A673 (cell line): ENCODE measurements around the gene UGT1A1. TPM values are rescaled to one million over a fixed set of nuclear protein-coding genes. Genes with fewer than 3 reads are reported as not detected.

Experiments used
- BruUV-seq: library from RNA; stranded (reverse); fragments of 400-500 nt; replicated peaks from 2 replicates; lab custom pipeline; 2021; lab: Mats Ljungman, UMichigan
- CTCF ChIA-PET: fragments of 300-600 bp; sonication (Branson Sonifier 250); formaldehyde crosslinking; loops from one replicate; lab custom pipeline; 2022; ENCODE audit warnings: antibody characterized with exemption; lab: Charles Lee
- POLR2A ChIA-PET: fragments of 300-600 bp; sonication (Branson Sonifier 250); formaldehyde crosslinking; loops from one replicate; lab custom pipeline; 2022; ENCODE audit warnings: antibody characterized with exemption; ENCODE audit not compliant: low non-redundant PET; lab: Charles Lee
- DNase-seq: peaks from one replicate; pipeline ENCODE4 v3.0.0-alpha.2; 2015; ENCODE audit warnings: low spot score
- H3K27ac ChIP-seq: fragments of 200-600 bp; sonication (generic); 2 replicates; pipeline ENCODE4 v1.5.1; 2016; ENCODE audit warnings: mixed run types, low read depth, mild to moderate bottlenecking, mixed read lengths, antibody characterized with exemption, low read length; ENCODE audit not compliant: poor library complexity, severe bottlenecking
- H3K27me3 ChIP-seq: fragments of 200-600 bp; sonication (generic); replicated peaks from 2 replicates; pipeline ENCODE4 v1.6.1; 2017; ENCODE audit warnings: mixed run types, low read depth, mild to moderate bottlenecking, mixed read lengths, antibody characterized with exemption, low read length; ENCODE audit not compliant: insufficient read depth, poor library complexity
- H3K36me3 ChIP-seq: fragments of 200-600 bp; sonication (generic); 2 replicates; pipeline ENCODE4 v1.6.1; 2016; ENCODE audit warnings: mixed run types, mild to moderate bottlenecking, mixed read lengths, antibody characterized with exemption, low read length; ENCODE audit not compliant: insufficient read depth, poor library complexity, severe bottlenecking
- H3K4me1 ChIP-seq: fragments of 200-600 bp; sonication (generic); 2 replicates; pipeline ENCODE4 v1.6.1; 2017; ENCODE audit warnings: mixed run types, mild to moderate bottlenecking, mixed read lengths, antibody characterized with exemption, low read length; ENCODE audit not compliant: insufficient read depth, poor library complexity, severe bottlenecking
- H3K4me3 ChIP-seq: fragments of 200-600 bp; sonication (generic); 2 replicates; pipeline ENCODE4 v1.5.1; 2016; ENCODE audit warnings: low read depth, mixed run types, mild to moderate bottlenecking, mixed read lengths, low read length; ENCODE audit not compliant: poor library complexity, severe bottlenecking
- H3K9me3 ChIP-seq: fragments of 200-600 bp; sonication (generic); 2 replicates; pipeline ENCODE4 v1.6.1; 2016; ENCODE audit warnings: mixed run types, low read depth, mild to moderate bottlenecking, mixed read lengths, antibody characterized with exemption, low read length; ENCODE audit not compliant: poor library complexity, severe bottlenecking
- CTCF ChIP-seq: fragments of 300-800, 200-600 bp; sonication (generic); conservative IDR thresholded peaks from 2 replicates; pipeline ENCODE4 v1.5.1; 2017; ENCODE audit warnings: low read depth, mild to moderate bottlenecking, antibody characterized with exemption, low read length, moderate library complexity, mixed read lengths
- EZH2 ChIP-seq: fragments of 200-600 bp; sonication (generic); IDR thresholded peaks from 2 replicates; pipeline ENCODE4 v1.6.1; 2017; ENCODE audit warnings: borderline replicate concordance, low read depth, mild to moderate bottlenecking, mixed read lengths, antibody characterized with exemption, low read length; ENCODE audit not compliant: poor library complexity, severe bottlenecking
- intact Hi-C: fragments of 100-400 bp; cut with micrococcal nuclease; formaldehyde crosslinking; loops from one replicate; pipeline ENCODE4 v1.10.0; 2022; ENCODE audit not compliant: unreplicated experiment
- total RNA-seq: library from RNA; stranded (reverse); gene quantifications from 2 replicates; pipeline ENCODE4 v1.2.3, GENCODE V29; 2021

The UGT1A1 gene
- total RNA-seq, 1 experiment from 2014 or later: not detected

- intact Hi-C loops: no loop called here
- POLR2A ChIA-PET: no interaction called here
- BruUV-seq: no TSS peak
- no peaks in the 10 kb centered on the region for H3K27me3 ChIP-seq
- H3K27ac ChIP-seq: no peak overlapping the region
- CTCF ChIA-PET: no interaction called here
- H3K4me3 ChIP-seq: no peak overlapping the region
- no peaks in the 10 kb centered on the region for H3K9me3 ChIP-seq
- no peak for DNase-seq
- TF ChIP-seq CTCF (no peak), EZH2 (no peak)
- H3K36me3 ChIP-seq: no peaks in the 10 kb centered on the region
- H3K4me1 ChIP-seq: no peaks in the 10 kb centered on the region
These were observed 55.8 kb downstream of the UGT1A1 start for GRCh38 chr2:233815861-233816260.

- no peaks in the 10 kb centered on the region for H3K4me1 ChIP-seq
- no peaks in the 10 kb centered on the region for H3K36me3 ChIP-seq
- BruUV-seq: no TSS peak
- ChIA-PET POLR2A (no interaction called here), CTCF (no interaction called here)
- H3K4me3 ChIP-seq: no peak overlapping the region
- H3K27ac ChIP-seq: no peak overlapping the region
- H3K27me3 ChIP-seq: no peaks in the 10 kb centered on the region
- TF ChIP-seq EZH2 (no peak), CTCF (no peak)
- intact Hi-C loops: no loop called here
- DNase-seq: no peak
- no peaks in the 10 kb centered on the region for H3K9me3 ChIP-seq
These were observed 56.3 kb downstream of the UGT1A1 start for GRCh38 chr2:233816334-233816733.

- intact Hi-C loops: no loop called here
- H3K9me3 ChIP-seq: no peaks in the 10 kb centered on the region
- ChIA-PET CTCF (no interaction called here), POLR2A (no interaction called here)
- no peak for DNase-seq
- no peaks in the 10 kb centered on the region for H3K36me3 ChIP-seq
- no peaks in the 10 kb centered on the region for H3K4me1 ChIP-seq
- no peaks in the 10 kb centered on the region for H3K27me3 ChIP-seq
- TF ChIP-seq EZH2: no peak
- TF ChIP-seq CTCF: no peak
- no peak overlapping the region for H3K4me3 ChIP-seq
- no TSS peak for BruUV-seq
- no peak overlapping the region for H3K27ac ChIP-seq
These were observed 56.7 kb downstream of the UGT1A1 start for GRCh38 chr2:233816771-233817170.
